Liver (tissue), 9 donors: ENCODE data around the gene TUB. TPM values are rescaled to one million over a fixed set of nuclear protein-coding genes. Genes with fewer than 3 reads are reported as not detected.

Experiments used
- DNase-seq: peaks from one replicate; pipeline ENCODE4 v3.0.0-alpha.2; 2017; ENCODE audit warnings: low spot score
- H3K27ac ChIP-seq, 2 donors: one replicate each; pipeline ENCODE4 v1.7.0; 2013; ENCODE audit warnings: inconsistent platforms in 2 of 2, low read length in 2 of 2, control low read depth in 1 of 2, low read depth in 1 of 2, mild to moderate bottlenecking in 1 of 2
- H3K27me3 ChIP-seq, 4 donors: one replicate each; pipeline versions ENCODE4 v1.6.1 to v1.7.0; 2013; ENCODE audit warnings: low read length in 3 of 4, inconsistent platforms in 1 of 4, mild to moderate bottlenecking in 1 of 4, moderate library complexity in 1 of 4; ENCODE audit not compliant: control insufficient read depth in 4 of 4, insufficient read depth in 4 of 4
- H3K36me3 ChIP-seq, 4 donors: one replicate each; pipeline versions ENCODE4 v1.6.1 to v1.7.0; 2013; ENCODE audit warnings: low read length in 3 of 4, mild to moderate bottlenecking in 3 of 4, low read depth in 1 of 4, moderate library complexity in 1 of 4; ENCODE audit not compliant: control insufficient read depth in 4 of 4, insufficient read depth in 3 of 4
- H3K4me1 ChIP-seq, 4 donors: one replicate each; pipeline versions ENCODE4 v1.6.1 to v1.7.0; 2013; ENCODE audit warnings: low read length in 3 of 4, mild to moderate bottlenecking in 3 of 4, moderate library complexity in 1 of 4; ENCODE audit not compliant: control insufficient read depth in 4 of 4, insufficient read depth in 4 of 4
- H3K4me3 ChIP-seq, 3 donors: one replicate each; pipeline versions ENCODE4 v1.6.1 to v1.7.0; 2013; ENCODE audit warnings: low read length in 3 of 3, control low read depth in 1 of 3, low read depth in 1 of 3, mild to moderate bottlenecking in 1 of 3
- H3K9ac ChIP-seq, 2 donors: one replicate each; pipeline ENCODE4 v1.7.0; 2013; ENCODE audit warnings: low read length in 2 of 2, mild to moderate bottlenecking in 2 of 2, moderate library complexity in 2 of 2, control low read depth in 1 of 2, low read depth in 1 of 2
- H3K9me3 ChIP-seq, 4 donors: one replicate each; pipeline versions ENCODE4 v1.6.1 to v1.7.0; 2013; ENCODE audit warnings: low read length in 3 of 4; ENCODE audit not compliant: control insufficient read depth in 4 of 4
- ATF3 ChIP-seq: IDR thresholded peaks from 2 replicates; pipeline ENCODE4 v1.6.1; 2016; ENCODE audit warnings: antibody characterized with exemption
- HNF4G ChIP-seq: IDR thresholded peaks from 2 replicates; pipeline ENCODE4 v1.6.1; 2016; ENCODE audit warnings: antibody characterized with exemption
- JUND ChIP-seq, 2 donors: IDR thresholded peaks; 2 replicates each; pipeline ENCODE4 v1.6.1; 2016; ENCODE audit warnings: antibody characterized with exemption in 2 of 2
- RAD21 ChIP-seq, 2 donors: IDR thresholded peaks; 2 replicates each; pipeline ENCODE4 v1.6.1; 2016; ENCODE audit warnings: antibody characterized with exemption in 2 of 2, mild to moderate bottlenecking in 2 of 2
- RXRA ChIP-seq, 2 donors: IDR thresholded peaks; 2 replicates each; pipeline ENCODE4 v1.6.1; 2017 to 2018; ENCODE audit warnings: antibody characterized with exemption in 2 of 2, mild to moderate bottlenecking in 1 of 2
- SP1 ChIP-seq: IDR thresholded peaks from 2 replicates; pipeline ENCODE4 v1.6.1; 2018; ENCODE audit warnings: antibody characterized with exemption, mild to moderate bottlenecking
- YY1 ChIP-seq: IDR thresholded peaks from 2 replicates; pipeline ENCODE4 v1.6.1; 2016; ENCODE audit warnings: antibody characterized with exemption, mild to moderate bottlenecking
- WGBS: extraction: QIAGEN DNeasy Blood & Tissue Kit; methylation state at CpG from one replicate; pipeline ENCODE4 v1.1.7; 2013; 5-methylcytosine and 5-hydroxymethylcytosine counted together
- polyA plus RNA-seq, 2 donors: library from polyadenylated mRNA; stranded (reverse) in 1 of 2; unstranded in 1 of 2; fragments of 200-250 nt in 1 of 2; fragments of >200 nt in 1 of 2; fragmentation: Nextera tagmentation in 1 of 2; extraction: Ambion mirVana in 1 of 2; gene quantifications; one replicate each; pipeline versions ENCODE4 v1.2.1 to v1.2.3, GENCODE V29; 2013 to 2015
- total RNA-seq, 2 donors: library from RNA; depleted of rRNA; stranded (reverse); fragments of >200 nt; gene quantifications; one replicate each; pipeline ENCODE4 v1.2.3, GENCODE V29; 2014
- TF ChIP-seq, protein P1 (sequence below): fragments of 150-350 bp; IDR thresholded peaks from 2 replicates; pipeline ENCODE4 v1.5.1; 2017; ENCODE audit warnings: improper control_type of control experiment, low read depth, low read length; ENCODE audit not compliant: missing input control
- TF ChIP-seq, protein P2 (sequence below): IDR thresholded peaks from 2 replicates; pipeline ENCODE4 v1.6.1; 2016; ENCODE audit warnings: antibody characterized with exemption
- TF ChIP-seq, protein P3 (sequence below): IDR thresholded peaks from 2 replicates; pipeline ENCODE4 v1.6.1; 2016; ENCODE audit warnings: antibody characterized with exemption, mild to moderate bottlenecking
- donor health status: healthy.
- donor health status: healthy.
- donor health status: healthy.
- donor health status: healthy.
- donor health status: healthy.

The TUB gene
- total and polyA plus RNA-seq, 4 donors = 0.15 to 1.3 (median 0.66) TPM

DNA sequence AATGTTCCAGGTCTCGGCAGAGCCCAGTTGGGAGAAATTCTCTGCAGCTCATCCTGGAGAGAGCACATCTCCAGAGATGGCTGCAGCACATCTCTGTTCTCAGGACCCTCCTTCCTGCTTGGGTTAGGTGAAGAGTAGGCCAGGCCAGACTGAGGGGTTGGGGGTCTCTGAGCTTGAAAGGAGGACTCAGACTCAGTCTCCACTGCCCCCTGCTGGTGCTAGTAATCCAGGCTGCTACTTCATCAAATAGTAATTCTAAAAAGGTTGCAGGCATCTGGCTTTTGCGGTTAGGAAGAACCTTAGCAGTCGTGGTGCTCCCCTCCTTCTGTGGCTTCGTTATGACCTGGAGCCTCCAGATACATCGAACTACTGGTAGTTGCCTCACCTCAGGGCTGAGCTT is 9.7 kb downstream of the TUB start:
- Histone ChIP-seq H3K27ac (no peak overlapping the region), H3K4me1 (no peaks in the 10 kb centered on the region), H3K9ac (no peak overlapping the region), H3K4me3 (no peak overlapping the region), H3K9me3 (no peaks in the 10 kb centered on the region), H3K36me3 (no peaks in the 10 kb centered on the region), H3K27me3 (no peaks in the 10 kb centered on the region)
- TF ChIP-seq RAD21 (IDR thresholded peaks at IDR 0.05) = peak; percentile 60 to 72
- TF ChIP-seq, protein P1, sequence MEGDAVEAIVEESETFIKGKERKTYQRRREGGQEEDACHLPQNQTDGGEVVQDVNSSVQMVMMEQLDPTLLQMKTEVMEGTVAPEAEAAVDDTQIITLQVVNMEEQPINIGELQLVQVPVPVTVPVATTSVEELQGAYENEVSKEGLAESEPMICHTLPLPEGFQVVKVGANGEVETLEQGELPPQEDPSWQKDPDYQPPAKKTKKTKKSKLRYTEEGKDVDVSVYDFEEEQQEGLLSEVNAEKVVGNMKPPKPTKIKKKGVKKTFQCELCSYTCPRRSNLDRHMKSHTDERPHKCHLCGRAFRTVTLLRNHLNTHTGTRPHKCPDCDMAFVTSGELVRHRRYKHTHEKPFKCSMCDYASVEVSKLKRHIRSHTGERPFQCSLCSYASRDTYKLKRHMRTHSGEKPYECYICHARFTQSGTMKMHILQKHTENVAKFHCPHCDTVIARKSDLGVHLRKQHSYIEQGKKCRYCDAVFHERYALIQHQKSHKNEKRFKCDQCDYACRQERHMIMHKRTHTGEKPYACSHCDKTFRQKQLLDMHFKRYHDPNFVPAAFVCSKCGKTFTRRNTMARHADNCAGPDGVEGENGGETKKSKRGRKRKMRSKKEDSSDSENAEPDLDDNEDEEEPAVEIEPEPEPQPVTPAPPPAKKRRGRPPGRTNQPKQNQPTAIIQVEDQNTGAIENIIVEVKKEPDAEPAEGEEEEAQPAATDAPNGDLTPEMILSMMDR = peak; percentile 32
- no peak for TF ChIP-seq ATF3
- DNase-seq = peak; percentile 50
- WGBS = 59% methylated on average over 5 of the region's 5 CpGs

DNA sequence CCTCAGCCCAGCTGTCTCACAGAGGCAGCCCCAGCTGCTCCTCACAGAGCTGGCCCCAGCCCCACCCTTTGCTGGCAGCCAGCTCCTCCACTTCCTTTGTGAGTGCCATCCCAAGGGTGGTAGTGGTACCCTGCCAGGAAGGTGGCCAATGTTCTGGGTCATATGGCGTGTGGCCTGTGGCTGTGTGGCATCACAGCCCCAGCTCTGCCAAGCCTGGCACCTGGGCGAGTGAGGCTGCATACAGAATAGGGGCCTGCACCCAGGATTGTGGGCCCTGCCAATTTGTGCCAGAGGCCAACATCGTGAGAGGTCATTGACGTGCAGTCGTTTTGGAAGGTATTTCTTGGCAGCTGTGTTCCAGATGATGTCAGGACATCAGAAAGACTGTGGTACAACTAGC is 10.7 kb downstream of the TUB start:
- Histone ChIP-seq H3K9me3 (no peaks in the 10 kb centered on the region), H3K4me3 (no peak overlapping the region), H3K4me1 (no peaks in the 10 kb centered on the region), H3K27me3 (no peaks in the 10 kb centered on the region), H3K9ac (no peak overlapping the region), H3K36me3 (no peaks in the 10 kb centered on the region), H3K27ac (no peak overlapping the region)
- DNase-seq = no peak
- no peak for TF ChIP-seq YY1
- TF ChIP-seq, protein P1 = no peak
- TF ChIP-seq HNF4G = no peak
- no peak for TF ChIP-seq ATF3
- no peak for TF ChIP-seq SP1
- no peak for TF ChIP-seq JUND (IDR thresholded peaks at IDR 0.05)
- TF ChIP-seq, protein P2, sequence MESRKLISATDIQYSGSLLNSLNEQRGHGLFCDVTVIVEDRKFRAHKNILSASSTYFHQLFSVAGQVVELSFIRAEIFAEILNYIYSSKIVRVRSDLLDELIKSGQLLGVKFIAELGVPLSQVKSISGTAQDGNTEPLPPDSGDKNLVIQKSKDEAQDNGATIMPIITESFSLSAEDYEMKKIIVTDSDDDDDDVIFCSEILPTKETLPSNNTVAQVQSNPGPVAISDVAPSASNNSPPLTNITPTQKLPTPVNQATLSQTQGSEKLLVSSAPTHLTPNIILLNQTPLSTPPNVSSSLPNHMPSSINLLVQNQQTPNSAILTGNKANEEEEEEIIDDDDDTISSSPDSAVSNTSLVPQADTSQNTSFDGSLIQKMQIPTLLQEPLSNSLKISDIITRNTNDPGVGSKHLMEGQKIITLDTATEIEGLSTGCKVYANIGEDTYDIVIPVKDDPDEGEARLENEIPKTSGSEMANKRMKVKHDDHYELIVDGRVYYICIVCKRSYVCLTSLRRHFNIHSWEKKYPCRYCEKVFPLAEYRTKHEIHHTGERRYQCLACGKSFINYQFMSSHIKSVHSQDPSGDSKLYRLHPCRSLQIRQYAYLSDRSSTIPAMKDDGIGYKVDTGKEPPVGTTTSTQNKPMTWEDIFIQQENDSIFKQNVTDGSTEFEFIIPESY = no peak
- no peak for TF ChIP-seq RXRA (IDR thresholded peaks at IDR 0.05)
- TF ChIP-seq, protein P3, sequence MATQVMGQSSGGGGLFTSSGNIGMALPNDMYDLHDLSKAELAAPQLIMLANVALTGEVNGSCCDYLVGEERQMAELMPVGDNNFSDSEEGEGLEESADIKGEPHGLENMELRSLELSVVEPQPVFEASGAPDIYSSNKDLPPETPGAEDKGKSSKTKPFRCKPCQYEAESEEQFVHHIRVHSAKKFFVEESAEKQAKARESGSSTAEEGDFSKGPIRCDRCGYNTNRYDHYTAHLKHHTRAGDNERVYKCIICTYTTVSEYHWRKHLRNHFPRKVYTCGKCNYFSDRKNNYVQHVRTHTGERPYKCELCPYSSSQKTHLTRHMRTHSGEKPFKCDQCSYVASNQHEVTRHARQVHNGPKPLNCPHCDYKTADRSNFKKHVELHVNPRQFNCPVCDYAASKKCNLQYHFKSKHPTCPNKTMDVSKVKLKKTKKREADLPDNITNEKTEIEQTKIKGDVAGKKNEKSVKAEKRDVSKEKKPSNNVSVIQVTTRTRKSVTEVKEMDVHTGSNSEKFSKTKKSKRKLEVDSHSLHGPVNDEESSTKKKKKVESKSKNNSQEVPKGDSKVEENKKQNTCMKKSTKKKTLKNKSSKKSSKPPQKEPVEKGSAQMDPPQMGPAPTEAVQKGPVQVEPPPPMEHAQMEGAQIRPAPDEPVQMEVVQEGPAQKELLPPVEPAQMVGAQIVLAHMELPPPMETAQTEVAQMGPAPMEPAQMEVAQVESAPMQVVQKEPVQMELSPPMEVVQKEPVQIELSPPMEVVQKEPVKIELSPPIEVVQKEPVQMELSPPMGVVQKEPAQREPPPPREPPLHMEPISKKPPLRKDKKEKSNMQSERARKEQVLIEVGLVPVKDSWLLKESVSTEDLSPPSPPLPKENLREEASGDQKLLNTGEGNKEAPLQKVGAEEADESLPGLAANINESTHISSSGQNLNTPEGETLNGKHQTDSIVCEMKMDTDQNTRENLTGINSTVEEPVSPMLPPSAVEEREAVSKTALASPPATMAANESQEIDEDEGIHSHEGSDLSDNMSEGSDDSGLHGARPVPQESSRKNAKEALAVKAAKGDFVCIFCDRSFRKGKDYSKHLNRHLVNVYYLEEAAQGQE = no peak
- WGBS = 58% methylated on average over 5 of the region's 5 CpGs
